ENCODE results near the gene PCNX2. TPM values are rescaled to one million over a fixed set of nuclear protein-coding genes. Genes with fewer than 3 reads are reported as not detected.

The PCNX2 gene
- polyA plus RNA-seq, 3 donors: 0.29 to 7.9 (median 0.62) TPM

DNA sequence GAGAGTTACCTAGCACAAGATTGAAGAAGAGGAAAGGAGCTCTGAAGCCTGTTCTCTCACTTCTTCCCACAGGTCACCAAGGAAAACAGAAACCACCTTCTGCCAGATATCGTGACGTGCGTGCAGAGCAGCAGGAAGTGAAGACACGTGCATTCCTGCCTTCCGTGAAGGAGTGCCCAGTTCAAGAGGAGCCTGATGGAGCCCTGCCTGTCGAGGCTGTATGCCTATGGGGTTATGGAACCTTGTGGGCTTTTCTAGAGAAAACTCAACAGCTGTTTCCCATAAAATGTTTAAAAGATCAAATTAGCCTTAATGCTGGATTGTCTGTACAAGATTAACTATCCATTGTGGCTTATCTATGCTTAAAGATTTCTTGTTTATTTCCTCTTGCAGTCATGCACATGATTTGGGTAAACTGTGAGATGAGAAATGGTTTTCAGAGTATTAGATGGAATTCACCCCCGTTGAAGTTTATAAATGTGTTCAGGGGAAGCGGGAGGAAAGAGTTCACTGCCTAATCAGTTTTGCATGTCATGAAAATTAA is 317.4 kb downstream of the PCNX2 start:
- H4K20me1 ChIP-seq (ENCODE audit: insufficient read depth, low read length): no peaks in the 10 kb centered on the region
- intact Hi-C loops (cut with micrococcal nuclease): no loop called here
- H3K9me3 Mint-ChIP-seq: peaks cover 9 to 13% (median 12%) of the 10 kb centered on the region in 7 donors
- H3K27me3 Mint-ChIP-seq (ENCODE audit: low read depth in 3 of 3): no peaks in the 10 kb centered on the region
- no peaks in the 10 kb centered on the region for H3K27me3 ChIP-seq (ENCODE audit: control insufficient read depth in 2 of 2, insufficient read depth in 2 of 2, low read length in 2 of 2)
- no peak overlapping the region for H3K4me3 ChIP-seq (replicated peaks in 1 of 3; ENCODE audit: low read depth in 2 of 3, low read length in 3 of 3)
- H3K27ac Mint-ChIP-seq: peak overlapping the region in 6 of 7 donors; percentile 3 to 65 (median 49)
- H3K4me2 ChIP-seq (replicated peaks; ENCODE audit: extremely low read depth, low read length, poor library complexity, severe bottlenecking): no peak overlapping the region
- H3K9me3 ChIP-seq (replicated peaks in 1 of 2; ENCODE audit: control insufficient read depth in 1 of 2, insufficient read depth in 1 of 2, low read length in 2 of 2): peaks cover 0 to 12% of the 10 kb centered on the region in 2 donors
- peak overlapping the region in 1 of 2 donors; percentile 63 for H3K27ac ChIP-seq (ENCODE audit: low read depth in 1 of 2, low read length in 2 of 2)
- H3K4me3 Mint-ChIP-seq: peak overlapping the region in 1 of 2 donors; percentile 40
- 0% methylated on average over 5 of the region's 8 CpGs for WGBS (ENCODE audit: insufficient coverage)
- H2AFZ ChIP-seq (ENCODE audit: insufficient read depth, low read depth, low read length, poor library complexity, severe bottlenecking): no peak overlapping the region
- H3K4me1 ChIP-seq (ENCODE audit: control insufficient read depth in 1 of 2, insufficient read depth in 2 of 2, low read length in 2 of 2): peaks cover 4 to 14% of the 10 kb centered on the region in 2 donors
- no peak overlapping the region for H3K9ac ChIP-seq (ENCODE audit: insufficient read depth, low read length, poor library complexity, severe bottlenecking)
- H3K79me2 ChIP-seq (ENCODE audit: insufficient read depth, low read length): no peaks in the 10 kb centered on the region
- peaks cover 9 to 34% of the 10 kb centered on the region in 2 donors for H3K36me3 ChIP-seq (replicated peaks in 1 of 2; ENCODE audit: control insufficient read depth in 1 of 2, insufficient read depth in 2 of 2, low read length in 2 of 2)
- H3K36me3 Mint-ChIP-seq: peaks cover 33 to 34% of the 10 kb centered on the region in 2 donors
- DNase-seq: peak; percentile 43 to 83 (median 57)
- TF ChIP-seq, protein P1, sequence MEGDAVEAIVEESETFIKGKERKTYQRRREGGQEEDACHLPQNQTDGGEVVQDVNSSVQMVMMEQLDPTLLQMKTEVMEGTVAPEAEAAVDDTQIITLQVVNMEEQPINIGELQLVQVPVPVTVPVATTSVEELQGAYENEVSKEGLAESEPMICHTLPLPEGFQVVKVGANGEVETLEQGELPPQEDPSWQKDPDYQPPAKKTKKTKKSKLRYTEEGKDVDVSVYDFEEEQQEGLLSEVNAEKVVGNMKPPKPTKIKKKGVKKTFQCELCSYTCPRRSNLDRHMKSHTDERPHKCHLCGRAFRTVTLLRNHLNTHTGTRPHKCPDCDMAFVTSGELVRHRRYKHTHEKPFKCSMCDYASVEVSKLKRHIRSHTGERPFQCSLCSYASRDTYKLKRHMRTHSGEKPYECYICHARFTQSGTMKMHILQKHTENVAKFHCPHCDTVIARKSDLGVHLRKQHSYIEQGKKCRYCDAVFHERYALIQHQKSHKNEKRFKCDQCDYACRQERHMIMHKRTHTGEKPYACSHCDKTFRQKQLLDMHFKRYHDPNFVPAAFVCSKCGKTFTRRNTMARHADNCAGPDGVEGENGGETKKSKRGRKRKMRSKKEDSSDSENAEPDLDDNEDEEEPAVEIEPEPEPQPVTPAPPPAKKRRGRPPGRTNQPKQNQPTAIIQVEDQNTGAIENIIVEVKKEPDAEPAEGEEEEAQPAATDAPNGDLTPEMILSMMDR (IDR thresholded peaks at IDR 0.05): no peak
- H3K4me1 Mint-ChIP-seq: peaks cover 11% of the 10 kb centered on the region

DNA sequence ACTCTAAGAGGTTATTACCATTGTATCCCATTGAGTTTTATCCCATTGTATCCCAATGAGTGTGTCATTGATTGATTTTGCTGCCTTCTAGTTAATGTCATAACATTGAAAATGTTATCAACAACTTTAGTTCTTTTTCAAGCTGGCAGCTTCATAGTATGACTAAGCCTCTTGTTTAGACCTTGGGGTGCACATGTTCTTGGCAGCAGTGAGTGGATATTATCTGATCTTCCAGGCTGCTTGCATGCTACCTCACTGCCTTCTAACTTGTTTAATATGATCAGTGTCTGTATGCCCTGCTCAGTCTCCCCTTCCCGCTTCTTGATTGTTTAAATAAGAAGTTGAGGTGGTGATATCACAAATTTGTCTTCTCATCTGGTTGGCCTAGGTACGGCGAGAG is 320.6 kb downstream of the PCNX2 start:
- no peak overlapping the region for H2AFZ ChIP-seq (ENCODE audit: insufficient read depth, low read depth, low read length, poor library complexity, severe bottlenecking)
- Mint-ChIP-seq H3K27me3 (ENCODE audit: low read depth in 3 of 3) (peaks cover 0 to 2% (median 0%) of the 10 kb centered on the region in 3 donors), H3K9me3 (peaks cover 23 to 33% (median 26%) of the 10 kb centered on the region in 7 donors), H3K4me3 (no peak overlapping the region), H3K4me1 (peaks cover 11% of the 10 kb centered on the region), H3K27ac (no peak overlapping the region), H3K36me3 (peaks cover 61 to 64% of the 10 kb centered on the region in 2 donors)
- H3K79me2 ChIP-seq (ENCODE audit: insufficient read depth, low read length): no peaks in the 10 kb centered on the region
- no peak overlapping the region for H3K4me2 ChIP-seq (replicated peaks; ENCODE audit: extremely low read depth, low read length, poor library complexity, severe bottlenecking)
- no peak for DNase-seq
- no peaks in the 10 kb centered on the region for H3K27me3 ChIP-seq (ENCODE audit: control insufficient read depth in 2 of 2, insufficient read depth in 2 of 2, low read length in 2 of 2)
- H3K9me3 ChIP-seq (replicated peaks in 1 of 2; ENCODE audit: control insufficient read depth in 1 of 2, insufficient read depth in 1 of 2, low read length in 2 of 2): peaks cover 12 to 21% of the 10 kb centered on the region in 2 donors
- H4K20me1 ChIP-seq (ENCODE audit: insufficient read depth, low read length): no peaks in the 10 kb centered on the region
- no peak overlapping the region for H3K9ac ChIP-seq (ENCODE audit: insufficient read depth, low read length, poor library complexity, severe bottlenecking)
- H3K27ac ChIP-seq (ENCODE audit: low read depth in 1 of 2, low read length in 2 of 2): no peak overlapping the region
- H3K4me1 ChIP-seq (ENCODE audit: control insufficient read depth in 1 of 2, insufficient read depth in 2 of 2, low read length in 2 of 2): peaks cover 4 to 14% of the 10 kb centered on the region in 2 donors
- intact Hi-C loops (cut with micrococcal nuclease): no loop called here
- 100% methylated on average over 3 of the region's 3 CpGs for WGBS (ENCODE audit: insufficient coverage)
- peaks cover 31 to 65% of the 10 kb centered on the region in 2 donors for H3K36me3 ChIP-seq (replicated peaks in 1 of 2; ENCODE audit: control insufficient read depth in 1 of 2, insufficient read depth in 2 of 2, low read length in 2 of 2)
- no peak overlapping the region for H3K4me3 ChIP-seq (replicated peaks in 1 of 3; ENCODE audit: low read depth in 2 of 3, low read length in 3 of 3)
- TF ChIP-seq, protein P1 (IDR thresholded peaks at IDR 0.05): no peak

Data from CD14-positive monocyte (primary cell).